ENCODE data around the gene PGLYRP4.

DNA sequence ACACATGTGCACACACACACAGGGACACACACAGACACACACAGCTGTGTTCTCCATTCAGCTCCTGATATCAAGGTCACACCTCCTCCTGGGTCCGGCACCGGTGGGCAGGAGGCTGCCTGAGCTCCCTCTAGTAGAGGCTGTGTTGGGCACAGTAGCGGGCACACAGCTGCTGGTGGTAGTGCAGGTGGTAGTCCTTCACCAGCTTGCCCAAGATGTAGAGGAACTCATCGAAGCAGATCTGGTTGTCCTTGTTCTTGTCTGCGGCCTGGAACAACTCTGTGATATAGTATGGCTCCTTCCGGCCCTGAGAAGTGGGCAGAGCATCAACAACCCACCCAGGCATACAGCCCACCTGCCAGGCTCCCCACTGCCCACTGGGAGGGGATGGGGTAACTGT is 47.8 kb upstream of the PGLYRP4 start:
- TF ChIP-seq CTCF (IDR thresholded peaks at IDR 0.05; ENCODE audit: borderline replicate concordance, extremely low read depth, low read length, poor library complexity, severe bottlenecking) = no peak
- TF ChIP-seq EZH2 (IDR thresholded peaks at IDR 0.05; ENCODE audit: borderline replicate concordance, low read depth, low read length, severe bottlenecking) = no peak
